Loucy (cell line): Measurements from ENCODE around the gene CCDC57.

Experiments
- H2AFZ ChIP-seq: fragments of 200-600 bp; sonication (generic); 2 replicates; pipeline ENCODE4 v1.6.0; 2016; ENCODE audit warnings: antibody characterized with exemption, mild to moderate bottlenecking, low read length, moderate library complexity
- H3F3A ChIP-seq: fragments of 200-600 bp; 2 replicates; pipeline ENCODE4 v1.6.0; 2016; ENCODE audit warnings: antibody characterized with exemption, low read depth, mild to moderate bottlenecking
- H3K27me3 ChIP-seq: fragments of 200-600 bp; sonication (generic); 2 replicates; pipeline ENCODE4 v1.6.1; 2014; ENCODE audit warnings: low read length, mild to moderate bottlenecking; ENCODE audit not compliant: insufficient read depth, poor library complexity, severe bottlenecking
- H3K36me3 ChIP-seq: fragments of 200-600 bp; sonication (generic); 2 replicates; pipeline ENCODE4 v1.6.1; 2016; ENCODE audit warnings: low read length; ENCODE audit not compliant: insufficient read depth
- H3K4me1 ChIP-seq: fragments of 200-600 bp; sonication (generic); 2 replicates; pipeline ENCODE4 v1.5.1; 2014; ENCODE audit warnings: low read length, mild to moderate bottlenecking; ENCODE audit not compliant: insufficient read depth, poor library complexity, severe bottlenecking
- H3K4me2 ChIP-seq: fragments of 200-600 bp; sonication (generic); 2 replicates; pipeline ENCODE4 v1.6.0; 2014; ENCODE audit warnings: antibody characterized with exemption, low read length, low read depth, mild to moderate bottlenecking; ENCODE audit not compliant: poor library complexity, severe bottlenecking
- H3K4me3 ChIP-seq: fragments of 200-600 bp; sonication (generic); 2 replicates; pipeline ENCODE4 v1.5.1; 2014; ENCODE audit warnings: low read length, mild to moderate bottlenecking, mixed read lengths; ENCODE audit not compliant: poor library complexity, severe bottlenecking
- H3K79me2 ChIP-seq: fragments of 200-600 bp; sonication (generic); 2 replicates; pipeline ENCODE4 v1.6.1; 2014; ENCODE audit warnings: low read length; ENCODE audit not compliant: insufficient read depth
- H3K9ac ChIP-seq: fragments of 200-600 bp; sonication (generic); 2 replicates; pipeline ENCODE4 v1.6.0; 2014; ENCODE audit warnings: mild to moderate bottlenecking, low read depth, low read length, moderate library complexity; ENCODE audit not compliant: poor library complexity, severe bottlenecking
- H3K9me2 ChIP-seq: fragments of 200-600 bp; sonication (generic); replicated peaks from 2 replicates; pipeline ENCODE4 v1.6.1; 2016; ENCODE audit warnings: low read depth, low read length, mixed read lengths
- H3K9me3 ChIP-seq: fragments of 200-600 bp; sonication (generic); 2 replicates; pipeline ENCODE4 v1.6.1; 2014; ENCODE audit warnings: mild to moderate bottlenecking, antibody characterized with exemption, low read length, low read depth; ENCODE audit not compliant: insufficient read depth
- H4K20me1 ChIP-seq: fragments of 200-600 bp; sonication (generic); 2 replicates; pipeline ENCODE4 v1.6.0; 2014; ENCODE audit warnings: antibody characterized with exemption, low read length, mild to moderate bottlenecking; ENCODE audit not compliant: insufficient read depth, poor library complexity, severe bottlenecking
- CTCF ChIP-seq: fragments of 200-600 bp; sonication (generic); conservative IDR thresholded peaks from 2 replicates; pipeline ENCODE4 v1.5.1; 2014; ENCODE audit warnings: mild to moderate bottlenecking, antibody characterized with exemption, low read length
- EZH2phosphoT487 ChIP-seq: fragments of 200-600 bp; IDR thresholded peaks from 2 replicates; pipeline ENCODE4 v1.6.1; 2018; ENCODE audit warnings: antibody characterized with exemption, mild to moderate bottlenecking, moderate library complexity, borderline replicate concordance

Gene CCDC57

GRCh38 chr17:82090549-82091263 lies 121.9 kb downstream of the CCDC57 start:
- H4K20me1 ChIP-seq = peaks cover 66% of the 10 kb centered on the region
- no peak overlapping the region for H3K4me2 ChIP-seq
- H3K4me1 ChIP-seq = peaks cover 3% of the 10 kb centered on the region
- H3K79me2 ChIP-seq = peaks cover 58% of the 10 kb centered on the region
- H2AFZ ChIP-seq = no peak overlapping the region
- H3K4me3 ChIP-seq = no peak overlapping the region
- no peak overlapping the region for H3K9ac ChIP-seq
- H3K9me3 ChIP-seq = no peaks in the 10 kb centered on the region
- peaks cover 91% of the 10 kb centered on the region; the same call in 1 of the 2 replicates for H3K36me3 ChIP-seq
- TF ChIP-seq CTCF (no peak), EZH2phosphoT487 (no peak)
- no peaks in the 10 kb centered on the region for H3F3A ChIP-seq
- H3K27me3 ChIP-seq = no peaks in the 10 kb centered on the region
- no peaks in the 10 kb centered on the region for H3K9me2 ChIP-seq

- H3K4me1 ChIP-seq = no peaks in the 10 kb centered on the region
- no peaks in the 10 kb centered on the region for H3F3A ChIP-seq
- H3K9me3 ChIP-seq = no peaks in the 10 kb centered on the region
- no peak overlapping the region for H3K4me3 ChIP-seq
- no peak overlapping the region for H3K4me2 ChIP-seq
- H4K20me1 ChIP-seq = peaks cover 62% of the 10 kb centered on the region
- no peaks in the 10 kb centered on the region for H3K27me3 ChIP-seq
- H3K36me3 ChIP-seq = peaks cover 93% of the 10 kb centered on the region; the same call in 1 of the 2 replicates
- H3K79me2 ChIP-seq = peaks cover 51% of the 10 kb centered on the region
- H2AFZ ChIP-seq = no peak overlapping the region
- H3K9me2 ChIP-seq = no peaks in the 10 kb centered on the region
- TF ChIP-seq CTCF (no peak), EZH2phosphoT487 (no peak)
- no peak overlapping the region for H3K9ac ChIP-seq
Measured at GRCh38 chr17:82089723-82090548, 122.7 kb downstream of the CCDC57 start.

- H3K4me1 ChIP-seq = no peaks in the 10 kb centered on the region
- no peak overlapping the region for H3K9ac ChIP-seq
- H3K79me2 ChIP-seq = peaks cover 45% of the 10 kb centered on the region
- H3K27me3 ChIP-seq = no peaks in the 10 kb centered on the region
- H3F3A ChIP-seq = no peaks in the 10 kb centered on the region
- no peak overlapping the region for H3K4me3 ChIP-seq
- no peaks in the 10 kb centered on the region for H3K9me3 ChIP-seq
- H3K4me2 ChIP-seq = no peak overlapping the region
- H3K9me2 ChIP-seq = no peaks in the 10 kb centered on the region
- H4K20me1 ChIP-seq = peaks cover 59% of the 10 kb centered on the region
- peaks cover 98% of the 10 kb centered on the region; the same call in 1 of the 2 replicates for H3K36me3 ChIP-seq
- H2AFZ ChIP-seq = no peak overlapping the region
- TF ChIP-seq EZH2phosphoT487 (no peak), CTCF (no peak)
Measured at GRCh38 chr17:82088838-82089722, 123.6 kb downstream of the CCDC57 start.
